Stimulated activated CD8-positive, alpha-beta memory T cell treated with anti-CD3 and anti-CD28 coated beads, Interleukin-4, amount 100 ng/mL, for 4 hours (primary cell): ENCODE results near the gene PELI3.

ENCODE experiments used
- DNase-seq, 2 donors: peaks; one replicate each; pipeline ENCODE4 v3.0.0-alpha.2; 2020; ENCODE audit warnings: low read depth in 2 of 2, low spot score in 1 of 2

PELI3 gene

GRCh38 chr11:66473608-66474515 lies 7.2 kb downstream of the PELI3 start:
- DNase-seq = no peak

- no peak for DNase-seq
Measured at GRCh38 chr11:66475349-66476172, 8.9 kb downstream of the PELI3 start.

GRCh38 chr11:66476173-66476840 lies 9.6 kb downstream of the PELI3 start:
- DNase-seq = no peak

GRCh38 chr11:66476841-66477251 lies 10.1 kb downstream of the PELI3 start:
- DNase-seq = no peak

- DNase-seq = no peak
Measured at GRCh38 chr11:66477263-66478201, 10.8 kb downstream of the PELI3 start.

- peak in 1 of 2 donors; percentile 9 for DNase-seq
Measured at GRCh38 chr11:66478729-66479393, 12.2 kb downstream of the PELI3 start.

GRCh38 chr11:66479394-66480116 lies 12.8 kb downstream of the PELI3 start:
- no peak for DNase-seq

- DNase-seq = peak; percentile 84 to 90
Measured at GRCh38 chr11:66480117-66480938, 13.6 kb downstream of the PELI3 start, which contains the start of gene DPP3. TSS of gene DPP3 (plus strand) at chr11:66480434. CDS start at chr11:66482201, 1,767 bp downstream.

GRCh38 chr11:66484806-66485380 lies 18.2 kb downstream of the PELI3 start:
- no peak for DNase-seq

- DNase-seq = no peak
Measured at GRCh38 chr11:66488957-66489356, 22.3 kb downstream of the PELI3 start.

GRCh38 chr11:66489636-66490035 lies 22.9 kb downstream of the PELI3 start:
- no peak for DNase-seq

- DNase-seq = no peak
Measured at GRCh38 chr11:66491315-66491935, 24.7 kb downstream of the PELI3 start.

GRCh38 chr11:66492161-66492865 lies 25.6 kb downstream of the PELI3 start:
- DNase-seq = no peak

GRCh38 chr11:66493130-66493529 lies 26.4 kb downstream of the PELI3 start:
- no peak for DNase-seq

- DNase-seq = no peak
Measured at GRCh38 chr11:66494458-66494857, 27.8 kb downstream of the PELI3 start.

GRCh38 chr11:66494935-66495334 lies 28.2 kb downstream of the PELI3 start:
- DNase-seq = no peak

GRCh38 chr11:66495401-66495854 lies 28.7 kb downstream of the PELI3 start:
- no peak for DNase-seq
